GM18909 (cell line): ENCODE data around the gene NFYA.

Source experiments
- ATAC-seq: cut with Tn5 transposase; IDR thresholded peaks from one replicate; pipeline ENCODE4 v1.9.1; 2021; ENCODE audit warnings: mild to moderate bottlenecking; ENCODE audit not compliant: unreplicated experiment, poor library complexity

Gene NFYA

DNA sequence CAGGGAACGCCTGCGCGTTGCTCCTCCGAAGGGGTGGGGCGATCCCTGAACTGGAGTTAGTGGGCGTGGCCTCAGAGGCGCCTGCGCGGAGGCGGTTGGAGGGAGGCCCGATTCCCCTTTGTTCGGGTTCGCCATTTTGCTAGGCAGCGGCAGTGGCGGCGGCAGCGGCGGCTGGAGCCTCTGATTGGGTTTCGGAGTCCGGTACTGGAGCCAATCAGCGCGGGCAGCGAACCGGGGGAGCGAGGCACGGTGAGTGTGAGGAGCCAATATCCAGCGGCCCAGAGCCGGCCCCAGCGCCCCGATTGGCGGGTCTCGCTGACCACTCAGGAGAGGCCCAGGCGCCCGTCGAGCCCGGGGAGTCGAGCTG is at the start of gene NFYA:
TSS of gene NFYA (plus strand) at position 139 of the 367 bp plus-strand sequence. CDS start 6,116 bp downstream, outside the sequence.
- peak; percentile 66 for ATAC-seq

DNA sequence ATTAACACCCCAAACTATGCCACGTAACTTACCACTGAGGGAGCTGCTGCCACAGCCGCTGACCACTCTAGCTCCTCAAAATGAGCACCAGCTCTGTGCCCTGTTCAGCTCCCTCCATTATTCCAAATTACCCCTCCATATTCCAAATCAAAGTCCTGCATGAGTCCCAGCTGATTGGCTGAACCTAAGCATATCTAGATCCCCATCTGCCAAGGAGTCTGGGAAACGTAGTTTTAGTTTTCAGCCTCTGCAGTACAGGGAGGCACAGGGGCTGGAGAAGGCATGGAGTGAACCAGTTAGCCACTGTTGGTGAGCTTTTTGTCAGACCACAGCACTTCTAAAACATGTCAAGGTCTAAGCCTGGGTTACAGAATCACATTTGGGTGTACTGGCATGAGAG is 49.7 kb upstream of the NFYA start:
- ATAC-seq: no peak

- ATAC-seq: no peak
Measured at GRCh38 chr6:41025966-41026530, 46.7 kb upstream of the NFYA start.

DNA sequence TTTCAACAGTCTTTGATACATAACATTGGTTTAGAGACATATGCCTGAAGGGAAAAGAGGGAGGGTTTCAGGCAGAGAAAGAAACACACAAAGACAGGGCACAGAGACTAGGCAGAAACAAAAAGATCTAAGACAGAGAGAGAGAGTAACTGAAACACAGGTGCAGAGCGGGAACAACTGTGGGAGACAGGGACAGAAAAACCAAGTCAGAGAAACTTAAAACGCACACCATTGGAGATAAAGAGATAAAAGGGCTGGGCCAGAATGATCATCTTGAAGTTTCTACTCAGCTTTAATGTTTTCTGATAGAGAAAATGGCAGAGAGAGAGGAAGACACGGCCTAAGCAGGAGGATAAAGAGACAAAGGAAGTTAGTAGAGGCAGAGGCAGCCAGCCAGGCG is 45.5 kb upstream of the NFYA start:
- no peak for ATAC-seq

DNA sequence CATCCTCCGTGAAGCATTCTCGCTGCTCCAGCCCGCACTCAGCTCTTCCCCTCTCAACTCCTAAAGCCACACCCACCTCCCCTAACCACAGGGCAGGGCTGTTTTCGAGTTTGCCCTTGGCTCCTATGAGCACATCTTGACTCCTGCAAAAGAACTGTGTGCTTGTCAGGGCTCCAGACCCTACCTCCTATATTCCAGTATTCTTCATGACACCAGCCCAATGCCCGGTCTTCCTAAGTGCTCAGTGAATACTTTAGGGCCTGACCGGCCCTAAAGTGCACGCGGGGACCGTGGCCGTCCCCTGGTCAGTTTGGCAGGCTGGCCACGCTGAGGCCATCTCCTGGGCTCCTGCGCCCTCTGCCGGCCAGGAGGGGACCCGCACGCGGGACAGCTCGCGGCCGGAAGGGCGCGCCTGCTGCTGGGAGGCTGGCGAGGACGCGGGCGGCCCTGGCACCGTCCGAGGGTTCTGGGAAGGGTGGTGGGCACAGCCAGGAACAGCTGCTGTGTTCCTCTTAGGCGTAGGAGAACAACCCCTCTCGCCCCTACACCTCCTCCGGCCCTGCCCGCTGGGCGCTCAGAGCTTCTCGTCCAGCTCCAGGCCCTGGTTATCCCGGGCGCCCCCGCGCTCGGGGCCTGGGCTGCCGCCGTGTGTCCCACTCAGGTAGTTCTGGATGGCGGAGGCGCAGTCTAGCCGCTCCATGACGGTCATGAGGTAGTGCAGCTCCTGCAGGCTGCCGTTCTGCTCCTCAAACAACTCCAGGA is 44.8 kb upstream of the NFYA start:
- ATAC-seq: peak; percentile 88

DNA sequence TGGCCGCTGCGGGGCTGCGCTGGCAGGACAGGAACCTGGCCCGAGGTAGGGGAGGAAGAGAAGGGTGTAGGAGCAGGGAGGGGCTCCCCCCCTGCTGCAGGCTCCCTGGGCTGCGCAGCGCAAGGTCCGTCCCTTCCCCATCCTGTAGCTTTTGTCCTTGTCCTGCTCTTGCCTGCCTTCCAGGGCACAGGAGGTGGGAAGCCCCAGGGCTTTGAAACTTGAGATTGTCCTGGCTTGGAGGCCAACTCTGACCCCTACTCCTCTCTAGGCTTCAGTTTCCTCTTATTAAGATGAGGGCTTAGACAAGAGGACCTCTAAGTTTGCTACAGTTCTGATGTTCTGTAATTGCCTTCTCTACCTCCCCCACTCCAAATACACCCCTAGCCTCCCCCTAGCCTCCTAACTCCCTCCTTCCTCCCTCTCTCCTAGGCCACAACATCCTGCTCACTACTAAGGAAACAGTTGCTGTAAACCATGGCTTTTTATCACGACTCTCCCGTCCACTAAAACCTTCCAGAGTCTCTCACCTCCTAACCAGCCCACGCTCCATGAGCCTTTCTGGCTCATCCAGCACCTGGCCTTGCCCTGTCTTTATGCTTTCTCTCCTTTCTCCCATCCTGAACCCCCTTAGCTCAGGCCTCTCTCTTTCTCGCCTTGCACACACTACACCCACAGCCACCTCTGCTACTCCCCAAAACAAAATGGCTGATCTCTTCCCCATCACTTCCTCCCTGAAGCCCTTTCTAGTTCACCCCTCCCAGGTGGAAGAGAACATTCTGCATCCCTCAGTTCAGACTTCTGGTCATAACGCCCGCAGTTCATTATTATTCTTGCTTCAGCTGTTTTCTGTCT is 44.0 kb upstream of the NFYA start:
- no peak for ATAC-seq

DNA sequence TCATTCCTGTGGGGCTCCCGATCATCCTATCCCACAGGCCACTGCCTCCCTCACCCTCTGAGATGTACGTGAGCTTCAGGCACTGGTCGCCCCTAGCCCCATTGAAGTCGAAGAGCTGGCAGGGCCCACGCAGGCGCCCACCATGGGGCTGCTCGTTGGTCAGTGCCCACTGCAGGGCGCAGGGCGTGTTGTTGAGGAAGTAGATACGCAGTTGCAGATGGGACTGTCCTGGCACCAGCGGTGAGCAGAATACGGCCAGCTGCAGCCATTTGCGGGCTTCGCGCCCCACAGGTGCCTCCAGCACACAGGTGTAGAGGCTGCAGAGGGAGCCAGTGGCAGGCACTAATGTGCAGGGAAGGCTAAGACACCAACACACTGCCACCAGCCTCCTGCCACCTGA is 39.9 kb upstream of the NFYA start:
- ATAC-seq: no peak

DNA sequence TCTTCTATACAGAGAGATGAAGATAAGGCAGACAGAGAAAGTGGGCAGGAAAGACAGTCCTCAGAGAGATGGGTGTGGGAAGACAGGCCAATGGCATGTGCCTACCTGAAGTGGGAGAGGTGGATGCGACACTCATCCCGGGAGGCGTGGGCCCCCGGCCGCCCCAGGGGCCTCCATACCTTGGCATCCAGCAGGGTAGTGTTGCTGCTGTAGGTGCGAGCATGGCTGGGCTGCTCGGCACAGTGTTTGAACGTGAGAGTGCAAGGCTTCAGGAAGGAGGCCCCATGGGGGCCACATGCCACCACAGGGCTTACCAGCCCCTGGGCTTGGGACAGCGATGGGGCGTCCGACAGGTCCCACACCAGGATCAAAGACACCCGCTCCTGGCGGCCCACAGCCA is 39.0 kb upstream of the NFYA start:
- no peak for ATAC-seq

DNA sequence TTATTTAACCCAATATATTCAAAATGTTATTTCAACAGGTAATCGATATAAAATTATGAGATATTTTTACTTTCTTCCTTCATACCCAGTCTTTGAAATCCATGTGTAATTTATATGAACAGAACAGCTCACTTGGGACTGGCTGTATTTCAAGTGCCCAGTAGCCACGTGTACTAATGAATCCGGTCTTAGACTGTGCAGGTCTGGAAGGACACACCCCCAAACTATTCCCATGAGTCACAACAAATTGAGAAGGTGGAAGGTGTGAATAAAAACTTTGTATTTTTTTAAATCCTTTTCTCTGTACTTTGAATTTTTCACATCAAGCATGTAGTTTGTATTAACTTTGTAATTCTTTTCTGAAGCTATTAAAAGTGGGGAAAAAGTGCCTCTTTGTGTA is 36.6 kb upstream of the NFYA start:
- no peak for ATAC-seq

- ATAC-seq: no peak
Measured at GRCh38 chr6:41036601-41037000, 36.2 kb upstream of the NFYA start.

GRCh38 chr6:41037107-41037900 is 35.5 kb upstream of the NFYA start:
- ATAC-seq: no peak

DNA sequence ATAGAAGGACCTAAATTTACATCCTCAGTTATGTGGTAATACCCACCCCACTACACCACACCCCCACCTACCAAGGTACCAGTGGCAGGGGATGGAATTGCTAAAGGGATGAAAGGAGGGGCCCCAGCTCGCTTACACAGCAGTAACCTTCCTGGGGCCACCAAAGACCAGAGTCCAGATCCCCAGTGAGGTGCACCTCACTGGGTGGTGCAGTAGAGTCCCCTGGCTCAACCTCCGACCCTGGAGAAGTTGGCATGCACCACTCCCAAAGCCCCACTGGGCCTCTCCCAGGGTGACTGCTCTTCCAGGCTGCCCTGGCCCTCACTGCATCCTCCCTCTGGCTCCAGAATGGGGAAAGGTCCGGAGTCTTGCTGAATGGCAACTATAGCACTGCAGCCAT is 34.6 kb upstream of the NFYA start:
- no peak for ATAC-seq

DNA sequence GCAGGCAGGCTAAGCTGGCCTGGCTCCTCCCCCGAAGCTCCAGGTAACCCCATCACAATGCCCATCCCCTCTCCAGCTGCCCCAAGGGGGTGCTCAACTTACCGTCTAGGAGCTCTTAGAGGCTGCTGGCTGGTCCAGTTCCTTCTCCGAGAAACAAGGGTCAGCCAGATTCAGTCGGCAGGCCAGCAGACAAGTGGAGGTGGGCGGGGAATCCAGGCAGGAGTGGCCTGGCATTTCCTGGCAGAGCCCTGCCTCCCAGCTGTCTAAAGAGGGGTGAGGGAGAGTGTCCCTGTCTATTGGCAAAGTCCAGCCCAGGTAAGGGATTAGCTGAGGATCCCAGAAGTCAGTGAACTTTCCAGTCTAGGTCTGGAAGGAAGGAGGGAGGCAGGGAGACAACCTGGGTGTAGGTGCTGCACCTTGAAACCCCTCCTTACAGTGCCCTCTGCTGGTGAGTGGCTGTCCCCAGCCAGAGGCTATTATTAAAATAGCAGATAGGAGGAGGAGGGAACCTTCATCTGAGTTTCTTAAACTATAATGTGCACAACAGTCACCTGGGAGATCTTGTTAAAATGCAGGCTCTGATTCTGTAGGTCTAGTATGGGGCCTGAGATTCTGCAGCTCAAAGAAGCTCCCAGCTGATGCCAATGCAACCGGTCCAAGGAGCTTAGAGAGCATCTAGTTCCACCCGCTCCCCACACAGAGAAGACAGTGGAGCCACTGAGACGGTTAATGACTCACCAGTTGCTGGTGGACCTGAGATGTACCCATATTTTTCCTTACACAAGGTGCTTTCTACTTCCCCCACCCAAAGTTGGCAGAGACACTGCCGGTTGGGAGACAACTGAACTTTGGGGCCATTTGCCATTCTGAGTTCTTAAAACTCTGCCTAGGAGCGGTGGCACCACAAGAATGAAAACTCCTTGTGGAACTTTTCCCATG is 33.4 kb upstream of the NFYA start, which contains the start of gene UNC5CL:
TSS of gene UNC5CL (minus strand) at position 162 of the 939 bp plus-strand sequence. CDS start 4,147 bp downstream, outside the sequence.
- peak; percentile 57 for ATAC-seq

GRCh38 chr6:41040101-41040939 is 32.5 kb upstream of the NFYA start:
- ATAC-seq: no peak

DNA sequence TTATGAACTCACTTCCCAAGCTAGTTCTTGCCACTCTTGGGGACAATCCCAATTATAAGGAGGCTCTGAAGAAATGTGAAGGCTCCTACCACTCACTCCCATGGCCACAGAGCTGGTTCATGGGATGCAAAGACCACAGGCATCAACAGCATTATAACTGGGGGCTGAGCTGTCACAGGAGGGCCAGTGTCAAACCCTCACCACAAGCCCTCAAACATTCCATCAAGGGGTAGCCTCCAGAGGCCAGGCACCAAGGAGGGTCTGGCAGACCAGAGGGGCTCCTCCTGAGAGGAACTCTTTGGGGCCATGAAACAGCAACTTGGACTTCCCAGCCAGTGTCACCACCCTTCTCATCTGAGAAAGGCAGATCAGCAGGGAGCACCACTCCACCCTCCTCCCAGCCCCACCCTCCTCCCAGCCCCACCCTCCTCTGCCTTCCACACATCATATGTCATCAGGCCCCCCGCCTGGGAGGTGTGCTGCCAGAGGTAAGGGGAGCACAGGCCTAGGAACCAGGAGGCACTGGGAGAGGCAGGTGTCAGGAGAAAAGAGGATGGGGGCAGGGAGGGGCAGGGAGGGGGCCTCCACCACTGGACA is 31.7 kb upstream of the NFYA start:
- no peak for ATAC-seq

GRCh38 chr6:41042226-41043055 is 30.3 kb upstream of the NFYA start, which contains the start of gene TSPO2:
TSPO2 (plus strand) TSS chr6:41042467; CDS start chr6:41042986, 519 bp downstream.
- ATAC-seq: no peak

GRCh38 chr6:41043151-41043550 is 29.6 kb upstream of the NFYA start:
- no peak for ATAC-seq
